ENCODE data around the gene PTPN5.
"Not testable (repeated sequence)": the region's sequence is repeated elsewhere in the genome, so short reads cannot be mapped to it uniquely, and the experiment has no call there.

Gene PTPN5

DNA sequence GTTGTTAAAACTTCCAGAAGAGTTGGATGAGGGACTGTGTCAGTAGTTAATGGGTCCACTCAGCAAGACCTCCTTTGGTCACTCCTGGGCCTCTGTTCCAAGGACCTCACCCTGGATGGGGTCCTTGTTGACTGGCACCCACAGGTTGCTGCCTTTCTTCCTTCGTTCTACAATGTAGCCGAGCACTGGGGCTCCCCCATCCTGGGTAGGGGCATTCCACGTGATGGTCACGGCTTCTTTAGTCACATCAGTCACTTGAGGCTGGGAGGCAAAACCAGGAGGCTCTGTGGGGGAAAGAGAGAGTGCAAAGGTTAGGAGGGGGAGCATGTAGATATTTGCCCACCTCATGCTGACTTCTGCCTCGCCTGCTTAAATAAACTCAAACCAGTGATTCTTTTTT, 81.1 kb downstream of the PTPN5 start:
- no peak for DNase-seq (ENCODE audit: low read depth in 2 of 2)

DNA sequence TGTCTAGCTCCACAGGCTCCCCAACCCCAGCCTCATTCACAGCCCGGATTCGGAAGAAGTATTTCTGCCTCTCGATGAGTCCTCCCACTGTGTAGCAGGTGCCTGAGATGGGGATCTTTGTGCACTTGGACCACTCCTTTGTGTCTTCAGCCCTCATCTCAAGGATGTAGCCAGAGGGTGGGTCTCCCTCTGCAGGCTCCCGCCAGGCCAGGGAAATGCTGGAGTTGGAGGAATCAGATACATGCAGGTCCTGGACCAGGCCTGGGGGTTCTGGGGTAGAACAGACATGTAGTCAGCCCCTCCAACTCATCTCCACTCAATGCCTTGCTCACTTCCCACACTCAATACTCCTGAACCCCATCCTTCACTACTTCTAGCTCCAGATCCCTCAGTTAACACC, 82.2 kb downstream of the PTPN5 start:
- no peak for DNase-seq (ENCODE audit: low read depth in 2 of 2)

DNA sequence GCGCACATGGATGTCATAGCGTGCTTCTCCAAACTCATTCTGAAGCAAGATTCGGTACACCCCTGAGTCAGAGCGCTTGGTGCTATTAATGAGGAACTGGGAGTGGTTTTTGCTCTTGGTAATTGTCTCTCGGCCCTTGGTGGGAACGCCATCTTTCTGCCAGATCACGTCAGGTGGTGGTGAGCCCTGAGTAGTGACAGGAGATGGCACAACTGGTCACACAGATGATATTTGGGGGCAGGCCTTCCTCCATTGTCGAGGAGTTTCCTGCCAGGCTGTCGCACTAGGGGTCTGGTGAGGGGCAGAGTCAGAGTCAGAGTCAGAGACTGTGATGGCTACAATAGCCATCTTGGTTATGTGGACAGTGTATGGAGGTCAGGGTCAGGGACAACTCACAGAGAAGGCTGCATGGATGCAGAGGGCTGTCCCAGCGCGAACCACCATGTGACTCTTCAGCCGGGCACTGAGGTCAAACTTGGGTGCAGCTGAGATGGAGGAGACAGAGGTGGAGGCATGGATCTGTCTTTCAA, 83.7 kb downstream of the PTPN5 start:
- DNase-seq (ENCODE audit: low read depth in 2 of 2), result no peak

DNA sequence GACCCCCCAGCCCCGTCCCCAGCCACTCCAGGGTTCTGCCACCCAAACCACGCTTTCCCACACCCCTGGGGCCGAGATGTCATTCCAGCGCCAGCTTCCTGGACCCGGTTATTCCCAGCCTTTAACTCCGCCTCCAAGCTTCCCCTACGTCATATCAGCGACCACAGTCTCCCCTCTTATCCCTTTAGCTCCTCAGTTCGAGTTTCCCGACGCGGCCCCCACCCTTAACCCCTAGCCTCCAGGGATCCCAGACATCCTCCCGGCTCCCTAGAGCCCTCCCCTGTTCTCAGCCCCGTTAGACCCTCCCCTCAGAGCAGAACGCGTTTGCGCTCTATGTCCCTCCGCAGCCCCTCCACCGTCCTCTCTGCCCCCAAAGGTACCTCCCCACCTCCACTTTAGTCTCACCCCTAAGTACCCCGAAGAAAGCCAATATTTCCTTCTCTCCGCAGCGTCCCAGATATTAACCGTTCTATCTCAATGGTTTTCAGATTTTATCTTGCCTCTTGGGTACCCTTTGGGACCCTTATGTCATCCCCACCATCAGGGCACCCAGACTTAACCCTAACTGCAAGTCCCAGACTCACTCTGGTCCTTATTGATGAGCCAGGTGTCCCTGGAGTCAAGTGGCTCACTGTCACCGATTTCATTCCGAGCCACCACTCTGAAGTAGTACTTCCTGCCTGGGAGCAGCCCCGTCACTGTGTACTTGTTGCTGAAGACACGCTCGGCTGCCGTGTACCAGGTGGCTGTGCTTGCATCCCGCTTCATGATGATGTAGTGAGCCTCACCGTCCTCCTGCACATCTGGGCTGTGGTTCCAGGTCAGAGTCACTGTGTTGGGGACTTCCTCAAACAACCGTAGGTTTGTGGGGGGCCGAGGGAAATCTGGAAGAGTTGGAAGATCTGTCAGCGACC, 85.0 kb downstream of the PTPN5 start:
- no peak for DNase-seq (ENCODE audit: low read depth in 2 of 2)

DNA sequence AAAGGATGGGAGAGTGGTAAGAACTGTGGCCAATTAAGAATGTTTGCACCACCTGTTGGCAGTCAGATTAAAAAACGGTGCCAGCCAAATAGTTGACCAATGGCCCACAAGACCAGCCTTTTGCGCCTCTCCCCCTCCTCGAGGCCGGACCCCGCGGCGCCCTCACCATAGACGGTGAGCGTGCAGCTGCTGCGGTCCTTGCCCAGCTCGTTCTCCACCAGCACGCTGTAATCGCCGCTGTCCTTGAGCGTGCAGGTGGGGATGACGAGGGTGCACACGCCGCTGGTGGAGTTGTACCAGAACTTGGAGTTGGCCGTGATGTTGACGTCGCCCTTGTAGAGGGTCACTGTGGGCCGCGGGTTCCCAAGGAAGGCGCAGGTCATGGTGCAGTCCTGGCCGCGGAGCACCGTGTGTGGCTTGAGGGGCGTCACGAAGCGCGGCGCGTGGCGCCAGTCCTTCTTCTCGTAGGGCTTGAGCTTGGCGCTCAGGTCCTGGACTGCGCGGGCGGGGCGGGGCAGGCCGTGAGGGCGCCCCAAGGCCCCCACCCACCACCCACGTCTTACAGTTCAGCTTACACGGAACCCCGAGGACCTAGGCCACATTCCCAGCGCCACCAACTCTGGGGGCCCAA, 85.8 kb downstream of the PTPN5 start:
- DNase-seq (ENCODE audit: low read depth in 2 of 2), result no peak

DNA sequence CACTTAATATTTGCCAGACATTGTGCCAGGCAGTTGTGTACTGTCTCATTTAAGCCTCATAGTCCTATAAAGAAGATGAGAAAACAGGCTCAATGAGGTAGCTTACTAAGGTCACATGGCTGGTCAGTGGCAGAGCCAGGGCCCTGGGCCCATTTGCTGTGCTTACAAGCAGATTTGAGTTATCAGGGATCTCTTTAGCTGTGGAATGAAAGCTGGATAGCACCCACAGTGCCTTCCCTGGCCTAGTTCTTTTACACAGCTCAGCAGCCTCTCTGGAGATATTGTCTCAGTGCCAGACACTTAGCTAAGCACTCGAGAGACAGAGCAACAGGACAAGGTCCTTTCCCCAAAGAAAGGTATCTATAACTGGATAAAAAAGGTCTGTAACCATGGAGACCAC, 86.9 kb downstream of the PTPN5 start:
- DNase-seq (ENCODE audit: low read depth in 2 of 2), result no peak

DNA sequence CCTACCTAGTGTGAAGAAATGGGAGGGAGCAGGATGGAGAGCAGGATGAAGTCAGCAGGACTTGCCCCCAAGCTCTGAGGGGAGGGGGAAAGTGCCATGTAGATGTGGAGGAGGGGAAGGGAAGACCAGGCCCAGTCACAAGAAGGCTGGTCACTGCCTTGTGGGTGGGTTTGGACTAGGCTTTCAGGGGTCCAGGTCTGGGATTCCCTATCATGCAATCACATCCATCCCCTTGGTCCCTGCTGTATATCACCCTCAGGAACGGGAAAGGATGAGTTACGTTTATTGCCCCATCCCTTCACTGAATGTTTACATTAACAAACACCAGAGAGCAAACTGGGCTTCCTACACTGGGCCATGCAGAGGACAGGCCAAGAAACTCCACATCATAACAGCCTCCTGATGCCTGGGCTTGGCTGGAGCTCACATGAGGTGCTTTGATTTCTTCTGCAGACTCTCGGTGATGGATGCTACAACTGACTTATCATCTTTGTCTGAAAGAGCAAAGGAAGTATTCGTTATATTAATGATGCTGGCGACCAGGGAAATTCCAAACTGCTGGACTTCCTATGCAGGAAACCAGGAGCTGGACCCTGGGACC, 87.5 kb downstream of the PTPN5 start:
- no peak for DNase-seq (ENCODE audit: low read depth in 2 of 2)

DNA sequence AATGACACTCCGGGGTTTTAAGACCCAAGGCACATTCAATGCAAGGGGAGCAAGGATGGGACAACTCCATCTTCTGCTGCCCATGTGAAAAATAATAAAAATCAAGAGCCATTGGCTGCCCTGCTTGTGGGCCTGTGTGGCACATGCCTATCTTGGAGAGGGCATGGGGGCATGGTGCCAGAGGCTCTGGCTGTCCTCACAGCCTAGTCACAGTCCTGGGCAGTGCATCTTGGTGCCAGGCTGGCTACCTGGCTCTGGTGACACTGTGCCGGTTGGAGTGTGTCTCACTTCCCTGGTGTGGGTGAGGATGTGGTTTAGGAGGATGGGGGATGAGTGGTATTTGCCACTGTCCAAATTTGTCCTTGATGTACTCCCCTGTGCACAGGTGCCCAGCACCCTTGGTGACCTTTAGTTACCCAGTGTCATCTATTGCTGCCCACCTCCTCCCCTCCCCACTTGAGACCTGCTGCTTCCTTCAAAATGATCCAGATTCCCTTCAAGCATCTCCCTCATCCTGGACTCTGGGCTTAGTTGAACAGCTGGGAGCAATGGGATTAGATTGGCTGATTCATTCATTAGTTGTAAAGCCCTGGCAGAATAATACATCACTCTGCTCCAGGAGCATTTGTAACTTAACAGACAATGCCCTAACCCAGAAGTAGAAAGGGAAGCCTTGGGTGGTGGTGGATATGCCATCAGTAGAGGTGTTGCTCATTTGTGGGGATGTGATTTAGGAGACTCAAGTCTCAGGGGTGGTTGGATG, 88.4 kb downstream of the PTPN5 start:
- no peak for DNase-seq (ENCODE audit: low read depth in 2 of 2)

DNA sequence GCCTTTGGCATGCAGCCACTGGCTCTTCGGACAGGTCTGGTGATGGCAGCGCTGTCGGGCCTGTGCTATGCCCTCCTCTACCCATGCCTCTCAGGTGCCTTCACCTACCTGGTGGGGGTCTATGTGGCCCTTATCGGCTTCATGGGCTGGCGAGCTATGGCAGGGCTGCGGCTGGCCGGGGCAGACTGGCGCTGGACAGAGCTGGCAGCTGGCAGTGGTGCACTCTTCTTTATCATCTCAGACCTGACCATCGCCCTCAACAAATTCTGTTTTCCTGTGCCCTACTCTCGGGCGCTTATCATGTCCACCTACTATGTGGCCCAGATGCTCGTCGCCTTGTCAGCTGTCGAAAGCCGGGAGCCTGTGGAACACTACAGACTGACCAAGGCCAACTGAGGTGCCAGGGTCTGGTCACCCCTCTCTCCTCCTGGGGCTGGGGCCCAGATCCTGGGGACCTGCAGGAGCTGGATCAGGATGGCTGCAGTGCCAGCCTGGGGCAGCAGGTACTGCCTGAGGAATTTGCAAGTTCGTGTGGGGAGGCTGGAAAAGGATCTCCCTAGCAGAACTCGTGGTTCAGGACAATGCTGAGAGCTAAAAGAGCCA, 89.9 kb downstream of the PTPN5 start:
- DNase-seq (ENCODE audit: low read depth in 2 of 2), result no peak

DNA sequence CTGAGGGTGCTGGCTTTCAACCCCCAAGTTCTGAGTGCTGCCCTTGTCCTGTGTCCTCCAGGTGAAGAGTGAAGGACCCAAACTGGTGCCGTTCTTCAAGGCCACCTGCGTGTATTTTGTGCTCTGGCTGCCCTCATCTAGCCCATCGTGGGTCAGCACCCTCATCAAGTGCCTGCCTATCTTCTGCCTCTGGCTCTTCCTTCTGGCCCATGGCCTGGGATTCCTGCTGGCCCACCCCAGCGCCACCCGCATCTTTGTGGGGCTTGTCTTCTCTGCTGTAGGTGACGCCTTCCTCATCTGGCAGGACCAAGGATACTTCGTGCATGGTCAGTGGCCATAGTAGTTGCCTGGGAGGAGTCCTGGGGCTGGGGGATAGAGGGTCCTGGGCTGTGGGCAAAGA, 90.7 kb downstream of the PTPN5 start:
- DNase-seq (ENCODE audit: low read depth in 2 of 2), result no peak

DNA sequence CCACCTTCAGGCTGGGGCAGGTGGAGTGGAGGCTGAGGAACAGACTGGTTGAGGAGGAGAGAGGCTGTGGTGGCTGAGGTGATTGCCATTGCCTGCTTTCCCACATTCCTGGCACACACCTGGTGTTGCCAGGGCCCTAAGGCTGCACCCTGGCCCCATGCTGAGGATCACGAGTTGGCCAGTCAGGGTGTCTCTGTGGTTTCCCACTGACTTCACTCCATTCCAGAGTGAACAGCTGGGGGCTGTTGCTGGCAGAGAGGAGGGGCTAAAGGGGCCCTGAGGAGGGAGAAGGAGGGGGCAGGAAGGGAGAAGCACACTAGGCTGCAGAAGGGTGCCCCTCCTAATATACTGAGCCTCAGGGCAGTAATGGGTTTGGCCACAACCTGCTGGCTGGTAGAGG, 91.2 kb downstream of the PTPN5 start:
- DNase-seq (ENCODE audit: low read depth in 2 of 2), result no peak

DNA sequence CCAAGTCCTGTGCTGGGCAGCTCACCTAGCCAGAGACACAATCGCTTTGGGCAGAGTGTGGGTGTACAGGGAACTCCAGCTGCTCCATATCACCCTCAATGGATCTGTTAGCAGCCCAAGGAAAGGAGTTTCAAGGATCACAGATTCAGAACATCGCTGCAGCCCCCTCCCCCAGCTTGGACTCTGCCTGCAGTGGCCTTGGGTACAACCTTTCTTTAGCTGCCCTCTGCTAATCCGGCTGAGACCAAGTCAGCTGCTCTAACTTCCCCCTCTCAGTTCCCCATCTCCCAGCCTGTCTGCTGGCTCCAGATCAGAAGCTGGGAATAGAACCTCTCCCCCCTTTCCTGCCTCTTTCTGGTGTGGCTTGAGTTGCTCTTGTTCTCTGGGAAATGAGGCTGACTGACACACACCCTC, 91.7 kb downstream of the PTPN5 start:
- DNase-seq (ENCODE audit: low read depth in 2 of 2), result no peak

DNA sequence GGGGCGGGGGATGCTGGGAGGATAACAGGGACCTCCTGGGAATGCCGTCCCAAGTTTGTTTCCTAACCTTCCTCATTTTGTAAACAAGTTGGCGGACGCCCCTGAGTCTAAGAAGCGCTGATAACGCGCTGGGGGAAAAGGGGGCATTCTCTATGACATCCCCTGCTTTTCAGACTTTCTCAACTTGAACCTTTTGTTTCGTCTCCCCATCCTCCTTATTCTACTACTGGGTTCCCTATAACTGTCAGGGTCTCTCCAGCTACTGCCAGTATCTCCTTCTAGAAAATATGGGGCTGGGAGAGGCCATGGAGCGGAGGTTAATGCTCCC, 92.4 kb downstream of the PTPN5 start:
- no peak for DNase-seq (ENCODE audit: low read depth in 2 of 2)

DNA sequence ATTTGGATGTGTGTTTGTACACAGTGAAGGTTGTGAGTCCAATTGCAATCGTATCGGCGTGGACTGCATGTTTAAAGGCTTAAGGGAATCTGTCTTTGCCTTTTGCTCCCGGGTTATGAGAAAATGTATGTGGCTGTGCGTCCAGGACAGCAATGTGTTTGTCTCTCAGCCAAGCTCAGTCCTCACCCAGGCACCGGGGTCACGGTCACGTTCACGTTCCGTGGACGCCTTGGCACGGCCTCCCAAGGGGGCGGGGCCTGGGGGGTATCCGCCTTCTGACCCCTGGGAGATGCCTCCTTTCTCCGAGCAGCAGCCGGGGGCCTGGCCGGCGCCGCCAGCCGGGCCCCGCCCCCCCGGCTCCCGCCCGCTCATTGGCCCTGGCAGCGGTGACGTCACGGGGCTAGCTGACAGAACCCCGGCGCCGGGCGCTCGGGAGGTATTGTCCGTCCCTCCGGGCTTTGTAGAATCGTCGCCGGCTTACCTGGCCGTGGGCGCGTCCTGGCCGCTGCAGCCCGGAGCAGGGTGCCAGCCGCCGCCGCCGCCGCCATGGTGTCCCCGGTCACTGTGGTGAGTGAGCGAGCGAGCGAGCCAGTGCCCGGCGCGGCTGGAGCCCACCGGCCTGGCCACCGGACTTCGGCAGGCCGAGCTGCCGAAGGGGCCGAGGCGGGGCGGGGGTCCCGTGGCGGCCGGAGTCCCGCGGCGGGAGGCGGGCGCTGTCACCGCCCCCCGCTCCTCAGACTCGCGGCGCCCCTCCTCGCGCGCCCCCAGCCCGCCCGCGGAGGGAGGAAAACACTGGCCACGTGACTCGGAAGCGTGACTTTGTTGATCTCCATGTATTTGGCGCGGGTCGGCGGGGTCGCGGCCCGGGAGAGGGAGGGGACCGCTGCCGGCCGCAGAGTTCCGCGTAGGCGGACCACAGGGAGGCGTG, 93.0 kb downstream of the PTPN5 start, which contains the start of gene TMEM86A:
Gene TMEM86A, plus strand, starts transcription at position 439 of the 928 bp plus-strand sequence. Its CDS starts 108 bp downstream, at position 547.
- peak; percentile 29 to 40 for DNase-seq (ENCODE audit: low read depth in 2 of 2)

DNA sequence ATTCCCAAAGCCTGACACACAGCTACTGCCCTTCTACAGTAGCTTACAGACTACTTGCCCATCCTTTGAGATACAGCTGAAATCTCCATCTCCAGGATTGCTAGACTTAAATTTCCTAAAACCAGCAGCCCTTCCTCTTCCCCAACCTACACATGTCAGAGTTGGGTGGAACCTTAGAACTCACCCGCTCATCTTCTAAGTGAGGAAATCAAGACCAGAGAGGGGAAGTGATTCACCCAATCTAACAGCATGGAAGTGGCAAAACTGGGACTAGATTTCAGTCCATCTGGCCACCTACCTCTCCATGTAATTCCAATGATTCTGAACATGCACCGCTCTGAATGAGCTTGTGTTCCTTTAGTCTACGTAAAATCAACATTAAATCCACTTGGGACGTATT, 94.0 kb downstream of the PTPN5 start:
- DNase-seq (ENCODE audit: low read depth in 2 of 2), result no peak

DNA sequence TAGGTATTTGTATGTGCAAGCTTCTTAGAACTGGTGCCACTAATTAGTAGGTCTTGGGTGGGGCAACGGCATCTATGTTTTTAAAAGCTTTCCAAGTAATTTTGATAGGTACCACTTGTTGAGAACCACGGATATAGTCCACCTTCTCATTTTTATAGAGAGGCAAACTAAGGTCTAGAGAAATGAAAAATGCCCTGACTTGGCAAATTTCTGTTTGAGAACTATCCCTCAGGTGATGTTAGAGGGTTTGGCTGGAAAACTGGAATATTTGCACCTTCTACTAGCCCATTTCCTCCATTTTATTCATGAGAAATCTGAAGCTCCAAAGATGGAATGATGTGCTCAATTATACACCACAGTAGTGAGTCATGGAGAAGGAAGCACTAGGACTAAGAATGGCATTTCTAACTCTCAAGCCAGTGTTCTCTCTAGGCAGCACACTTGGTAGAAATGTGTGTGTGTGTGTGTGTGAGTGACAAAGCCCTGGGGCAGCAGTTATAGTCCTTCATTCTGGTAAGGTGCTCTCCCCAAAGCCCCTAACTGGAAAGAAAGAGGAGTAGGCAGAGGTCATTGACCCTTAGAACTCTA, 94.9 kb downstream of the PTPN5 start:
- DNase-seq (ENCODE audit: low read depth in 2 of 2), result no peak

DNA sequence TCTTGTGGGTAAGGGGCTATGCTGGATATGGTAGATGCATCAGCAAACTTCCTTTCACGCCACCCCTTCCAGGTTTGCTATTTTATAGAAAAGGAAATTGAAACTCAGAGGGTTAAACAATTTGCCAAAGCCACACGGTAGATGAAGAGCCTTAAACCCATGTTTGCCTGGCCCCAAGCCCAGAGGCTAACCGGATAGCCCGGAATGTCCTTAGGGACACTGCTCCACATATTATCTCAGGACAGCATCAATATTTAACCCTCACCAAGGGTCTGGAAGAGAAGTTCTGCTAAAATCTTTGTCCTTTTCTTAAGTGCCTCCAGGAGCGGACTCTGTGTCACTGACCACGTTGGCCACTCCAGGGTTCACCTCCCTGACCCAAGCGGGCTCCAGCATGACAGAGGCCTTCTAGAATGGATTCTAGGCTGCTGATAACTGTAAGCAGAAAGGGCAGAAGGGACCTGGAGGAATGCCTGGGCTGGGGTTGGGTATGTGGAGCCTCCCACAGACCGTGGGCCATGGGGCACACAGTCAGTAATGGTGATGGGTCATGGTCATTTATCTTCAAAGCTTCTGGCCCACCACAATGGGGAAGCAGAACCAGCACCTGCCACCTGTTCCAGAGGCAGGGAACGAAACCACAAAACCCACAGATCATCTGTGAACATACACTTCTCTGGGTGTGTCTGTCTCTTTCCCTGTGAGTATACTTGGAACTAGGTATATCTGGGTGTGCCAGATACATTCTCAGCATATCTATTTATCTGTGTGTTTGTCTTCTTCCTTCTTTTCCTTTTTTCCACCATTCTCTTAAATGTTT, 98.4 kb downstream of the PTPN5 start:
- no peak for DNase-seq (ENCODE audit: low read depth in 2 of 2)

DNA sequence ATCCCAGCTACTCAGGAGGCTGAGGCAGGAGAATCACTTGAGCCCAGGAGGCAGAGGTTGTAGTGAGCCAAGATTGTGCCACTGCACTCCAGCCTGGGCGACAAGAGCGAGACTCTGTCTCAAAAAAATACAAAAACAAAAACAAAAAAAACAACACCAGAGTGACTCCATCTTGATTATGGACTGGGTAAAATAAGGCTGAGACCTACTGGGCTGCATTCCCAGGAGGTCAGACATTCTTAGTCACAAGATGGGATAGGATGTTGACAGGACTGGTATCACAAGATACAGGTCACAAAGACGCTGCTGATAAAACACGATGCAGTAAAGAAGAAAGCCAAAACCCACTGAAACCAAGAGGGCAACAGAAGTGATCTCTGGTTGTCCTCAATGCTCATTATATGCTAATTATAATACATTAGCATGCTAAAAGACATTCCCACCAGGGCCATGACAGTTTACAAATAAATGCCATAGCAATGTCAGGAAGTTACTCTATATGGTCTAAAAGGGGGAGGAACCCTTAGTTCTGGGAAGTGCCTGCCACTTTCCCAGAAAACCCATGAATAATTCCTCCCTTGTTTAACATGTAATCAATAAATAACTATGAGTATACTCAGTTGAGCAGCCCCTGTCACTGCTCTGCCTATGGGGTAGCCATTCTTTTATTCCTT, 100.0 kb downstream of the PTPN5 start:
- not testable (repeated sequence) for DNase-seq (ENCODE audit: low read depth in 2 of 2)

DNA sequence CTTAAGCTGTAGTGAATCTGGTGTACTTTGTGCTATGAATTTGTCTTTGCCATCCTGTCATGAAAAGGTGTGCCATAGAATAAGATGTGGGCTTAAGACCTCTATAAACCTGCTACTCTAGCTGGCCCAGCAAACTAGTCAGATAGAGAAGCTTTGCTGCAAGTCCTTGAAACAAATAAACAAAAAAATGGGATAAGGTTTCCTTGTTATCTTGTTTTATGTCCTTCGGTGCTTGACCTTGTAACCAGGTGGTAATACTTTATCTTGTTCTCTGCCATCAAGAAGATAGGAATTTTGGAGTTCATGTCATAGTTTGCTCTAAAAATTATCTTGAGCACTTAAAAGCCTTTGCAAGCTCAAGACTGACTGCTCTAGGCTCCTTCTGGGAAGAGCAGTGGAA, 107.3 kb downstream of the PTPN5 start:
- no peak for DNase-seq (ENCODE audit: low read depth in 2 of 2)
